SK-N-SH (cell line): ENCODE results near the gene SOX18. TPM values are rescaled to one million over a fixed set of nuclear protein-coding genes. Genes with fewer than 3 reads are reported as not detected.

Source experiments
- CTCF ChIA-PET: fragments of 300-600, 350-600 bp; formaldehyde crosslinking; extraction: SDS; loops from one replicate; lab custom pipeline; 2021; lab: Yijun Ruan, JAX
- POLR2A ChIA-PET: fragments of 350-600 bp; sonication (Branson Sonifier 250); formaldehyde crosslinking; extraction: SDS; loops from one replicate; lab custom pipeline; 2020; ENCODE audit warnings: antibody characterized with exemption, inconsistent platforms; lab: Yijun Ruan, JAX
- DNase-seq: peaks from one replicate; pipeline ENCODE4 v3.0.0; 2012
- H2AFZ ChIP-seq: fragments of 200-600 bp; sonication (generic); 2 replicates; pipeline ENCODE4 v1.8.1; 2016; ENCODE audit warnings: antibody characterized with exemption, mild to moderate bottlenecking, low read depth
- H3F3A ChIP-seq: fragments of 200-600 bp; sonication (generic); replicated peaks from 2 replicates; pipeline ENCODE3; 2016; ENCODE audit warnings: antibody characterized with exemption, mild to moderate bottlenecking; ENCODE audit not compliant: insufficient read depth
- H3K27ac ChIP-seq, 2 experiments: fragments of 200-500 bp in 1 of 2; fragments of 200-600 bp in 1 of 2; sonication (Bioruptor generic) in 1 of 2; sonication (generic), shearing (Covaris generic) in 1 of 2; 2 replicates each; pipeline versions ENCODE4 v1.5.1 to v1.6.1; 2014 to 2016; ENCODE audit warnings: low read depth in 2 of 2, inconsistent platforms in 1 of 2, low read length in 1 of 2, mild to moderate bottlenecking in 1 of 2, mixed read lengths in 1 of 2
- H3K27me3 ChIP-seq: fragments of 200-600 bp; sonication (generic), shearing (Covaris generic); 2 replicates; pipeline ENCODE4 v1.6.1; 2016; ENCODE audit warnings: mixed run types; ENCODE audit not compliant: insufficient read depth
- H3K36me3 ChIP-seq, 2 experiments: fragments of 200-500 bp in 1 of 2; fragments of 200-600 bp in 1 of 2; sonication (Bioruptor generic) in 1 of 2; sonication (generic) in 1 of 2; replicated peaks in 1 of 2; 2 replicates each; pipeline versions ENCODE3 to v1.5.1; 2014 to 2016; ENCODE audit warnings: low read length in 1 of 2, mild to moderate bottlenecking in 1 of 2; ENCODE audit not compliant: insufficient read depth in 2 of 2, control insufficient read depth in 1 of 2
- H3K4me1 ChIP-seq, 2 experiments: fragments of 200-500 bp in 1 of 2; fragments of 200-600 bp in 1 of 2; sonication (Bioruptor generic) in 1 of 2; sonication (generic), shearing (Covaris generic) in 1 of 2; 2 replicates each; pipeline versions ENCODE4 v1.5.1 to v1.6.1; 2014 to 2016; ENCODE audit warnings: low read depth in 1 of 2, low read length in 1 of 2, mixed run types in 1 of 2; ENCODE audit not compliant: insufficient read depth in 2 of 2, control insufficient read depth in 1 of 2
- H3K4me2 ChIP-seq: fragments of 200-600 bp; sonication (generic), shearing (Covaris generic); 2 replicates; pipeline ENCODE4 v1.6.1; 2017; ENCODE audit warnings: mixed run types
- H3K4me3 ChIP-seq, 2 experiments: fragments of 200-500 bp in 1 of 2; fragments of 200-600 bp in 1 of 2; sonication (Bioruptor generic) in 1 of 2; sonication (generic), shearing (Covaris generic) in 1 of 2; 2 replicates each; pipeline versions ENCODE4 v1.5.1 to v1.8.1; 2014 to 2016; ENCODE audit warnings: low read depth in 2 of 2, inconsistent platforms in 1 of 2, low read length in 1 of 2, mild to moderate bottlenecking in 1 of 2, mixed read lengths in 1 of 2, moderate library complexity in 1 of 2
- H3K79me2 ChIP-seq: fragments of 200-600 bp; sonication (generic); 2 replicates; pipeline ENCODE4 v1.8.1; 2017; ENCODE audit warnings: mild to moderate bottlenecking; ENCODE audit not compliant: insufficient read depth
- H3K9ac ChIP-seq: fragments of 200-600 bp; sonication (generic); 2 replicates; pipeline ENCODE4 v1.6.1; 2017; ENCODE audit warnings: mixed run types
- H3K9me2 ChIP-seq: fragments of 200-600 bp; sonication (generic); 2 replicates; pipeline ENCODE4 v1.6.1; 2017; ENCODE audit warnings: mixed run types
- H3K9me3 ChIP-seq: fragments of 200-600 bp; sonication (generic); 2 replicates; pipeline ENCODE4 v1.6.1; 2017; ENCODE audit warnings: mixed run types, mild to moderate bottlenecking, moderate library complexity
- H4K20me1 ChIP-seq: fragments of 200-600 bp; sonication (generic); 2 replicates; pipeline ENCODE4 v1.6.1; 2017; ENCODE audit warnings: mild to moderate bottlenecking, mixed run types; ENCODE audit not compliant: insufficient read depth
- EP300 ChIP-seq, 2 experiments: IDR thresholded peaks; 2 replicates each; pipeline versions ENCODE4 v1.4.0 to v1.6.1; 2012; ENCODE audit warnings: borderline replicate concordance in 1 of 2, low read depth in 1 of 2, low read length in 1 of 2
- FOXJ3 ChIP-seq: sonication (generic); formaldehyde crosslinking; IDR thresholded peaks from 2 replicates; pipeline ENCODE4 v1.5.1; 2020; ENCODE audit warnings: mild to moderate bottlenecking, missing genetic modification reagents
- GABPA ChIP-seq: IDR thresholded peaks from 2 replicates; pipeline ENCODE4 v1.4.0; 2012; ENCODE audit warnings: low read depth, mild to moderate bottlenecking
- GATA2 ChIP-seq: sonication (generic); formaldehyde crosslinking; IDR thresholded peaks from 2 replicates; pipeline ENCODE4 v1.5.0; 2020; ENCODE audit warnings: mild to moderate bottlenecking, missing genetic modification reagents
- IRF3 ChIP-seq: fragments of 150-350 bp; IDR thresholded peaks from 2 replicates; pipeline ENCODE4 v1.6.1; 2016; ENCODE audit warnings: mild to moderate bottlenecking, low read depth, low read length
- JUND ChIP-seq: IDR thresholded peaks from 2 replicates; pipeline ENCODE4 v1.4.0; 2012
- MAX ChIP-seq: IDR thresholded peaks from 2 replicates; pipeline ENCODE4 v1.4.0; 2012; ENCODE audit warnings: low read depth
- MEF2A ChIP-seq: IDR thresholded peaks from 2 replicates; pipeline ENCODE4 v1.4.0; 2012; ENCODE audit warnings: low read depth, borderline replicate concordance
- MXI1 ChIP-seq: IDR thresholded peaks from 2 replicates; pipeline ENCODE4 v1.6.1; 2012; ENCODE audit warnings: mild to moderate bottlenecking, low read depth, low read length, improper control_type of control experiment
- NFIC ChIP-seq: IDR thresholded peaks from 2 replicates; pipeline ENCODE4 v1.4.0; 2012; ENCODE audit warnings: borderline replicate concordance
- NRF1 ChIP-seq: IDR thresholded peaks from 2 replicates; pipeline ENCODE4 v1.6.1; 2012; ENCODE audit warnings: low read depth, mild to moderate bottlenecking, low read length
- POLR2AphosphoS5 ChIP-seq: IDR thresholded peaks from 2 replicates; pipeline ENCODE4 v1.6.1; 2012; ENCODE audit warnings: low read depth, low read length
- REST ChIP-seq: IDR thresholded peaks from 2 replicates; pipeline ENCODE4 v1.6.1; 2012; ENCODE audit warnings: mild to moderate bottlenecking, low read depth, low read length, moderate library complexity
- SMC3 ChIP-seq: IDR thresholded peaks from 2 replicates; pipeline ENCODE4 v1.6.1; 2012; ENCODE audit warnings: low read depth, low read length, improper control_type of control experiment
- TAF1 ChIP-seq: IDR thresholded peaks from 2 replicates; pipeline ENCODE4 v1.6.1; 2012; ENCODE audit warnings: low read depth, mild to moderate bottlenecking, low read length, moderate library complexity, borderline replicate concordance
- TEAD4 ChIP-seq: IDR thresholded peaks from 2 replicates; pipeline ENCODE4 v1.4.0; 2012; ENCODE audit warnings: mild to moderate bottlenecking, borderline replicate concordance; ENCODE audit not compliant: insufficient read depth
- YY1 ChIP-seq: IDR thresholded peaks from 2 replicates; pipeline ENCODE4 v1.4.0; 2012; ENCODE audit warnings: low read depth, mild to moderate bottlenecking
- WGBS: methylation state at CpG from one replicate; pipeline ENCODE4 v1.1.6; 2017; ENCODE audit warnings: low lambda C conversion rate; 5-methylcytosine and 5-hydroxymethylcytosine counted together
- polyA plus RNA-seq, 3 experiments: library from polyadenylated mRNA; depleted of rRNA; stranded (reverse); fragments of >200 nt; gene quantifications; 2 replicates each; pipeline ENCODE4 v1.2.3, GENCODE V29; 2012
- TF ChIP-seq, protein P1 (sequence below): IDR thresholded peaks from 2 replicates; pipeline ENCODE4; 2012
- TF ChIP-seq, protein P2 (sequence below): IDR thresholded peaks from 2 replicates; pipeline ENCODE4 v1.4.0; 2012; ENCODE audit warnings: low read depth, borderline replicate concordance
- TF ChIP-seq, protein P3 (sequence below): fragments of 150-350 bp; IDR thresholded peaks from 2 replicates; pipeline ENCODE4 v1.6.1; 2017; ENCODE audit warnings: antibody characterized with exemption, low read length, low read depth, borderline replicate concordance

SOX18 gene
- polyA plus RNA-seq, 1 of the 3 experiments (the other 2 are of a cell fraction) = not detected

DNA sequence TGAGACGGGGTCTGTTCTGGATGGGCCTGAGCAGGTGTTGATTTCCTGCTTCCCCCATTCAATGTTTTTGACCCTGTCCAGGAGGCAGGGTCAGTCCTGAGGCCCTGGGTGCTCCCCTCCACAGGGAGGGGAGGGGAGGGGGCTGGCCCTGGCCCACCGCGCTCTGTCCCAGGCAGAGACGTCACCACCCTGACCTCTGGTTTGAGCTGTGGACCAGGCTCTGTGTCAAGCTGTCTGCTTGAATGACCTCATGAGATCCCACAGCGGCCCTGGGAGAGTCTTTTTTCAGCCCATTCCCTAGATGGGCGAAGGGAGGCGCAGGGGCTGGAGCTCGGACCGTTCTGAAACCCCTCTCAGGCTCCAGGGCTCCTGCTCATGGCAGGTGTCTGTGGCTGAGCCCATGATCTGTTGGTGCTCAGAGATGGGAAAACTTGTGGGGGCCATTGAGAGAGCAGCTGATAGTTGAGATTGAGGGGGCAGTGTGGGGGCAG lies 43.6 kb upstream of the SOX18 start:
- H3K9me3 ChIP-seq = no peaks in the 10 kb centered on the region
- H3K36me3 ChIP-seq = no peaks in the 10 kb centered on the region
- H3K4me3 ChIP-seq = no peak overlapping the region
- H3K27ac ChIP-seq = no peak overlapping the region
- no peaks in the 10 kb centered on the region for H3K9me2 ChIP-seq
- no peak overlapping the region for H2AFZ ChIP-seq
- H4K20me1 ChIP-seq = no peaks in the 10 kb centered on the region
- ChIA-PET POLR2A (no interaction called here), CTCF (interaction anchor here (0.7 to 2.4 kb wide), 4 partner anchors 10 to 27 kb away, joined by 3 to 7 read pairs (median 3); no protein-coding TSS in a partner anchor)
- peaks cover 0 to 28% of the 10 kb centered on the region in 2 experiments; a peak in 1 of 4 replicates for H3K4me1 ChIP-seq
- H3K4me2 ChIP-seq = no peak overlapping the region
- DNase-seq = no peak
- H3K79me2 ChIP-seq = no peaks in the 10 kb centered on the region
- 73% methylated on average over 8 of the region's 9 CpGs for WGBS
- no peaks in the 10 kb centered on the region for H3F3A ChIP-seq
- H3K27me3 ChIP-seq = no peaks in the 10 kb centered on the region
- TF ChIP-seq YY1 = no peak
- TF ChIP-seq REST = no peak
- no peak for TF ChIP-seq IRF3
- no peak for TF ChIP-seq NFIC
- no peak for TF ChIP-seq GATA2 (CRISPR knock-in tag)
- no peak for TF ChIP-seq EP300 (IDR thresholded peaks at IDR 0.05; ENCODE audit: borderline replicate concordance in 1 of 2, low read depth in 1 of 2, low read length in 1 of 2)
- TF ChIP-seq GABPA = no peak
- TF ChIP-seq, protein P1, sequence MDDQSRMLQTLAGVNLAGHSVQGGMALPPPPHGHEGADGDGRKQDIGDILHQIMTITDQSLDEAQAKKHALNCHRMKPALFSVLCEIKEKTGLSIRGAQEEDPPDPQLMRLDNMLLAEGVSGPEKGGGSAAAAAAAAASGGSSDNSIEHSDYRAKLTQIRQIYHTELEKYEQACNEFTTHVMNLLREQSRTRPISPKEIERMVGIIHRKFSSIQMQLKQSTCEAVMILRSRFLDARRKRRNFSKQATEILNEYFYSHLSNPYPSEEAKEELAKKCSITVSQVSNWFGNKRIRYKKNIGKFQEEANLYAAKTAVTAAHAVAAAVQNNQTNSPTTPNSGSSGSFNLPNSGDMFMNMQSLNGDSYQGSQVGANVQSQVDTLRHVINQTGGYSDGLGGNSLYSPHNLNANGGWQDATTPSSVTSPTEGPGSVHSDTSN = no peak
- TF ChIP-seq POLR2AphosphoS5 = no peak
- TF ChIP-seq NRF1 = no peak
- no peak for TF ChIP-seq SMC3
- TF ChIP-seq, protein P2, sequence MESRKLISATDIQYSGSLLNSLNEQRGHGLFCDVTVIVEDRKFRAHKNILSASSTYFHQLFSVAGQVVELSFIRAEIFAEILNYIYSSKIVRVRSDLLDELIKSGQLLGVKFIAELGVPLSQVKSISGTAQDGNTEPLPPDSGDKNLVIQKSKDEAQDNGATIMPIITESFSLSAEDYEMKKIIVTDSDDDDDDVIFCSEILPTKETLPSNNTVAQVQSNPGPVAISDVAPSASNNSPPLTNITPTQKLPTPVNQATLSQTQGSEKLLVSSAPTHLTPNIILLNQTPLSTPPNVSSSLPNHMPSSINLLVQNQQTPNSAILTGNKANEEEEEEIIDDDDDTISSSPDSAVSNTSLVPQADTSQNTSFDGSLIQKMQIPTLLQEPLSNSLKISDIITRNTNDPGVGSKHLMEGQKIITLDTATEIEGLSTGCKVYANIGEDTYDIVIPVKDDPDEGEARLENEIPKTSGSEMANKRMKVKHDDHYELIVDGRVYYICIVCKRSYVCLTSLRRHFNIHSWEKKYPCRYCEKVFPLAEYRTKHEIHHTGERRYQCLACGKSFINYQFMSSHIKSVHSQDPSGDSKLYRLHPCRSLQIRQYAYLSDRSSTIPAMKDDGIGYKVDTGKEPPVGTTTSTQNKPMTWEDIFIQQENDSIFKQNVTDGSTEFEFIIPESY = no peak
- no peak for TF ChIP-seq MEF2A
- TF ChIP-seq TEAD4 = no peak
- TF ChIP-seq MXI1 = no peak
- TF ChIP-seq FOXJ3 (CRISPR knock-in tag) = no peak
- no peak for TF ChIP-seq MAX
- TF ChIP-seq TAF1 = no peak
- TF ChIP-seq JUND = no peak
- TF ChIP-seq, protein P3, sequence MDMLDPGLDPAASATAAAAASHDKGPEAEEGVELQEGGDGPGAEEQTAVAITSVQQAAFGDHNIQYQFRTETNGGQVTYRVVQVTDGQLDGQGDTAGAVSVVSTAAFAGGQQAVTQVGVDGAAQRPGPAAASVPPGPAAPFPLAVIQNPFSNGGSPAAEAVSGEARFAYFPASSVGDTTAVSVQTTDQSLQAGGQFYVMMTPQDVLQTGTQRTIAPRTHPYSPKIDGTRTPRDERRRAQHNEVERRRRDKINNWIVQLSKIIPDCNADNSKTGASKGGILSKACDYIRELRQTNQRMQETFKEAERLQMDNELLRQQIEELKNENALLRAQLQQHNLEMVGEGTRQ = no peak
- no peak overlapping the region for H3K9ac ChIP-seq
